OCI-LY3 (cell line): Measurements from ENCODE around the gene POMT2.

Source experiments
- H2AFZ ChIP-seq: fragments of 200-600, 300-600 bp; shearing (Covaris generic); 2 replicates; pipeline ENCODE4 v1.6.0; 2014; ENCODE audit warnings: antibody characterized with exemption, low read depth, low read length
- H3K27ac ChIP-seq: fragments of 200-600, 300-600 bp; sonication (generic); 2 replicates; pipeline ENCODE4 v1.5.1; 2014; ENCODE audit warnings: mild to moderate bottlenecking, low read length, moderate library complexity, mixed read lengths
- H3K27me3 ChIP-seq: fragments of 200-600, 300-600 bp; sonication (generic); 2 replicates; pipeline ENCODE4 v1.6.1; 2014; ENCODE audit warnings: low read depth, low read length, mixed read lengths
- H3K36me3 ChIP-seq: fragments of 200-600, 300-600 bp; sonication (generic); replicated peaks from 2 replicates; pipeline ENCODE3; 2014; ENCODE audit warnings: low read depth, low read length, mixed read lengths
- H3K4me1 ChIP-seq: fragments of 300-600, 200-600 bp; sonication (generic); 2 replicates; pipeline ENCODE4 v1.6.1; 2014; ENCODE audit warnings: low read length, mixed read lengths
- H3K4me2 ChIP-seq: fragments of 200-600, 300-600 bp; sonication (generic); 2 replicates; pipeline ENCODE4 v1.6.1; 2014; ENCODE audit warnings: low read length, mixed read lengths
- H3K4me3 ChIP-seq: fragments of 300-600, 200-600 bp; sonication (generic); 2 replicates; pipeline ENCODE4 v1.5.1; 2014; ENCODE audit warnings: antibody characterized with exemption, mild to moderate bottlenecking, low read length, moderate library complexity
- H3K79me2 ChIP-seq: fragments of 300-600, 200-600 bp; shearing (Covaris generic); 2 replicates; pipeline ENCODE4 v1.6.1; 2014; ENCODE audit warnings: mild to moderate bottlenecking, low read length, mixed read lengths
- H3K9ac ChIP-seq: fragments of 300-600, 200-600 bp; shearing (Covaris generic); 2 replicates; pipeline ENCODE4 v1.6.0; 2014; ENCODE audit warnings: mild to moderate bottlenecking, low read length, moderate library complexity
- H3K9me3 ChIP-seq: fragments of 200-600, 300-600 bp; shearing (Covaris generic); 2 replicates; pipeline ENCODE4 v1.6.1; 2014; ENCODE audit warnings: low read length, mixed read lengths; ENCODE audit not compliant: insufficient read depth
- H4K20me1 ChIP-seq: fragments of 200-600, 300-600 bp; sonication (generic); 2 replicates; pipeline ENCODE4 v1.6.1; 2016; ENCODE audit warnings: low read length, mixed read lengths; ENCODE audit not compliant: insufficient read depth
- CTCF ChIP-seq: fragments of 200-600, 300-600 bp; sonication (generic); IDR thresholded peaks from 2 replicates; pipeline ENCODE4 v1.5.1; 2014; ENCODE audit warnings: antibody characterized with exemption, low read length, low read depth
- EZH2phosphoT487 ChIP-seq: fragments of 200-600 bp; shearing (Covaris generic); IDR thresholded peaks from 2 replicates; pipeline ENCODE4 v1.6.1; 2018; ENCODE audit warnings: antibody characterized with exemption, mixed run types, low read depth

The POMT2 gene

GRCh38 chr14:77275041-77275580, 45.6 kb downstream of the POMT2 start:
- Histone ChIP-seq H3K4me3 (no peak overlapping the region), H3K27me3 (no peaks in the 10 kb centered on the region), H3K27ac (no peak overlapping the region), H3K36me3 (no peaks in the 10 kb centered on the region), H3K79me2 (no peaks in the 10 kb centered on the region), H2AFZ (no peak overlapping the region), H3K9ac (no peak overlapping the region), H4K20me1 (no peaks in the 10 kb centered on the region), H3K4me2 (no peak overlapping the region), H3K4me1 (no peaks in the 10 kb centered on the region), H3K9me3 (no peaks in the 10 kb centered on the region)
- TF ChIP-seq CTCF (no peak), EZH2phosphoT487 (no peak)

GRCh38 chr14:77273796-77274195, 46.9 kb downstream of the POMT2 start:
- H4K20me1 ChIP-seq = no peaks in the 10 kb centered on the region
- H3K4me3 ChIP-seq = no peak overlapping the region
- no peaks in the 10 kb centered on the region for H3K79me2 ChIP-seq
- no peaks in the 10 kb centered on the region for H3K9me3 ChIP-seq
- no peak overlapping the region for H3K9ac ChIP-seq
- no peak overlapping the region for H2AFZ ChIP-seq
- H3K4me2 ChIP-seq = no peak overlapping the region
- no peaks in the 10 kb centered on the region for H3K27me3 ChIP-seq
- H3K36me3 ChIP-seq = no peaks in the 10 kb centered on the region
- no peaks in the 10 kb centered on the region for H3K4me1 ChIP-seq
- no peak overlapping the region for H3K27ac ChIP-seq
- no peak for TF ChIP-seq CTCF
- no peak for TF ChIP-seq EZH2phosphoT487

- Histone ChIP-seq H3K9ac (no peak overlapping the region), H3K36me3 (no peaks in the 10 kb centered on the region), H3K9me3 (no peaks in the 10 kb centered on the region), H3K4me1 (no peaks in the 10 kb centered on the region), H4K20me1 (no peaks in the 10 kb centered on the region), H3K4me3 (no peak overlapping the region), H2AFZ (no peak overlapping the region), H3K79me2 (no peaks in the 10 kb centered on the region), H3K4me2 (no peak overlapping the region), H3K27ac (no peak overlapping the region), H3K27me3 (no peaks in the 10 kb centered on the region)
- no peak for TF ChIP-seq EZH2phosphoT487
- no peak for TF ChIP-seq CTCF
These were observed 48.4 kb downstream of the POMT2 start for GRCh38 chr14:77272261-77272660.

- Histone ChIP-seq H3K4me3 (no peak within 1 kb of the TSS), H3K27me3 (no peaks in the 10 kb centered on the region), H3K9ac (no peak within 1 kb of the TSS), H2AFZ (no peak within 1 kb of the TSS), H3K4me1 (no peaks in the 10 kb centered on the region), H3K9me3 (no peaks in the 10 kb centered on the region), H3K27ac (no peak within 1 kb of the TSS), H3K4me2 (no peak within 1 kb of the TSS), H4K20me1 (no peaks in the 10 kb centered on the region), H3K79me2 (no peaks in the 10 kb centered on the region), H3K36me3 (no peaks in the 10 kb centered on the region)
- no peak for TF ChIP-seq EZH2phosphoT487
- no peak for TF ChIP-seq CTCF
These were observed 49.5 kb downstream of the POMT2 start, which contains the start of gene NGB for GRCh38 chr14:77271113-77271710. NGB (minus strand) TSS chr14:77271206; CDS start chr14:77270937, 269 bp downstream.
